Glomerular endothelial cell (primary cell): ENCODE data around the gene RPTOR. TPM values are rescaled to one million over a fixed set of nuclear protein-coding genes. Genes with fewer than 3 reads are reported as not detected.

Experiments used
- DNase-seq: peaks from one replicate; pipeline ENCODE4 v3.0.0-alpha.2; 2011; ENCODE audit warnings: low read depth, low spot score; ENCODE audit errors: extremely low read depth
- total RNA-seq: library from RNA; depleted of rRNA; stranded (reverse); fragments of >200 nt; gene quantifications from 2 replicates; pipeline ENCODE4 v1.2.3, GENCODE V29; 2015

RPTOR gene
- total RNA-seq, 1 donor from 2014 or later = 37.5 TPM

DNA sequence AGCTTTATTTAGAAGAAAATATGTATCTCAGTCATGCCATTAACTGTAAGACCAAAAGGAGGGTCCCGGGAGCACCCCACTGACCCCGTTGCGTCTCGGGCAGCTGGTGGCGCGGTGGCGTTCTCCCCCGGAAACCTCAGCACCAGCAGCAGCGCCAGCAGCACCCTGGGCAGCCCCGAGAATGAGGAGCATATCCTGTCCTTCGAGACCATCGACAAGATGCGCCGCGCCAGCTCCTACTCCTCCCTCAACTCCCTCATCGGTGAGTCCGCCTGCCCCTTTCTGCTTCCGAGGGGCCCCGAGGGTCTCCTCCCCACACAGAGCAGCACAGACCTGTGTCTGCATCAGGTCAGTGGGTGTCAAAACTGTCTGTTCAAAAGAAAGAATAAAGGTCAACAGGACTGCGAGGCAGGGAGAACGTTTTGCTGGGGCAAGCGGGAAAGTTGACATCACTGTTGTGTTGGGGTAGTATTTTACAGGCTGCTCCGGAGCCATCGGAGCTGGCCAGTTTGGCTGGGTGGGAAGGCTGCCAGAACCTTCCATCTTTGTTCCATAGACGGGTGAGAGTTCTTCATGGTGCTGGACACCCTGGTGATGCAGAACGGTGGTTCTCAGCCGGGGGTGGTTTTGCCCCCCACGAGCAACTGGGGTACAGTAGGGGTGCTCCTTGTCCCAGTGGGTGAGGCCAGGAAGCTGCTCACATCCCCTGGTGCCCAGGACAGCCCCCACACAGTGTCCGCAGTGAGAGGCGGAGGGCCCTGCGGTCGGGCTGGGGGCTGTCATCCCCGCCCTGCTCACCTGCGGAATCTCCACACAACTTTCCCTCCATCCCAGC is 349.2 kb downstream of the RPTOR start:
- no peak for DNase-seq

DNA sequence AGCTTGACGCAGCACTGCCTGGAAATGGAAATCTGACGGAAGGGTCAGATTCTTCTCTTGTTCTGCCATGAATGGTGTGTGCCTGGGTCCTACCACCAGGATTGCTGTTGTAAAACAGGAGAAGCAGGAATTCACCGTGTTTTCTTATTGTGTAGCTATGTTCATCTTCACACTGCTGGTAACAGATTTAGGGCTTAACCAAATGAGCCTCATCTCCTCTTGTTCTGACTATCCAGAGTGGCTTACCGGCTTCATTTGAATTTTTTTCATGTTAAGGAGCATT is 349.7 kb downstream of the RPTOR start:
- DNase-seq = no peak

DNA sequence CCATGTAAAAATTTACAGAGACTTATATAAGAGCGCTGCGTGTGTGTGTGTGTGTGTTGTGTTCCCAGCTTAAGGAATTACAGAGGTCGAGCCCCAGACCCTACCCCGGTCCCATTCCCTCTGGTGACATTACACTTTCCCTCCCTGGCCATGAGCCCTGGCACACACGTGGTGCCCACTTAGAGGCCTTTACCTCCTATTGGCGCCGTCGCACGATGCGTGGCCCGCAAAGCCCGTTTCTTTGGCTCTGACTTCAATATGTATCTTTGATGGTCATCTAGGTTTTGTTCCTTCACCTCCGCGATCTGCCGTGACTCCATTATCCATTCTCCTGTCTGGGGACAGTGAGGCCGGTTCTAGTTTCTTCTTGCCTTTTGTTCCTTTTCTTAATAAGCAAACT is 350.1 kb downstream of the RPTOR start:
- DNase-seq = no peak

DNA sequence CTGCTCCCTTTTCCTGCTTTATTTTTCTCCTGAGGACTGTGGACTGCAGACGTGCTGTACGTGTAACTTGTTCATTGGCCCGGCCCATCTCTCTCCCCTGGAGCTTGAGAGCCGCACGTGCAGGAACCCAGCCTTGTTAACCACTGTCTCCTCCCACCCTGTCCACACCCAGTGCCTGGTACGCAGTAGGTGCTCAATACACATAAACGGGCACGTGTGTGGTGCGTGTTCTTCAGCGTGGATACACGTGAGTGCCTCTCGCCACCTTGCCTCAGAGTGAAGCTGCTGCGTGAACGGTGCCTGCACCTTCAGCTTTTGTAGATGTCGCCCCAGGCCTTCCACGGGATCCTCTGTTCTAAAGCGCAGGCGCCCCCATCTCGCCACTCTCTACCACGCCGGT is 350.7 kb downstream of the RPTOR start:
- no peak for DNase-seq

DNA sequence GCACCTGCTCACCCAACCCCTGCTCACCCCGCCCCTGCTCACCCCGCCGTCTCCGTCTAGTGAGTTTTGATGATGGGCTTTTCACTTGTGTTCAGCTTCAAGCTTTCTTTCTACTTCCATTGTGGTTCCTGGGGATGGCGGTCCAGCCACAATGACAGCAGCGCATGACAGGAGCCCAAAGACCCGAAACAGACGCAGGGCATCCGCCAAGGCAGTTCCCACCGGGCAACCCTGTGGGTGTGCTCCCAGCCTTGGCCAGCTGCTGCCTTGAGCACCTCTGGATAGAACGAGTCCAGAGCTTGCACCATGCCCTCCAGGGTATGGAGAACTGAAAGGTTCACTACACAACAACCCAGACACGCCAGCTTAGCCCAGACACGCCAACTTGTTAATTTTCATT is 354.1 kb downstream of the RPTOR start:
- no peak for DNase-seq

DNA sequence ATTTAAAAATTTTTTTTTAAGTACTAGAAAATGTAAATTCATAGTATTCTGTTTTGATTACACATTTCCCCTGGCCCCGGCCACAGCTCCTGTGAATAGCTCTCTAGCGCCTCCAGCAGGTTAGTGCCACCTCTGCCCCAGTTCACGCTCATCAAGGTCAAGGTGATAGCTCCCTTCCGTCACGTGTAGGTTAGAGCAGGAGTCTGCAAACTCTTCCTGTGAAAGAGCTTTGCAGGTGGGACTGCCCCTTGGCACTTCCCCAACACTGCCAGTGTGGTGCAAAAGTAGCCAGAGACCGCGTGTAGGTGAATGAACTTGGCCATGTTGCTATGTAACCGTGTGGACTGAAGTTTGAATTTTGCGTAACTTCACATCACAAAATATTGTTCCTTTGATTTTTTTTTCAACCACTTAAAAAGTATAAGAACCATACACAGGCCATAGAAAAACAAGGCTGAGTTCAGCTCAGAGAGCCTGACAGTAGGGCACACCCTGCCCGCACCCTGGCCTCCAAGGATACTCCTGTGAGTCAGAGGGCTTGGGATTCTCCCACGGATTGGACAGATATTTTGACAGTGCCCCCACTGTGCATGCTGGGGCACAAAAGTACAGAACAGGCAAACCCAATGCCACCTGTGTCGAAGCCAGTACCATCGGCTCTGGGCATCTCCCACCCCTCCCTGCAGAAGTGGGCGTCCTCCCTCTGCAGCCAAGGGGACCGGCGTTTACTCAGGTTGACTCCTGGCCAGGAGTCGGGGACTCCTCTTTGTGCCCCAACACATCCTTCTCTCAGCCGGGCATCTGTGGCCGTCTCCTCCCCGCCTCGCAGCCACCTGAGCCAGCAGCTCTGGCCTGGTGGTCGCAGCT is 355.0 kb downstream of the RPTOR start:
- no peak for DNase-seq

DNA sequence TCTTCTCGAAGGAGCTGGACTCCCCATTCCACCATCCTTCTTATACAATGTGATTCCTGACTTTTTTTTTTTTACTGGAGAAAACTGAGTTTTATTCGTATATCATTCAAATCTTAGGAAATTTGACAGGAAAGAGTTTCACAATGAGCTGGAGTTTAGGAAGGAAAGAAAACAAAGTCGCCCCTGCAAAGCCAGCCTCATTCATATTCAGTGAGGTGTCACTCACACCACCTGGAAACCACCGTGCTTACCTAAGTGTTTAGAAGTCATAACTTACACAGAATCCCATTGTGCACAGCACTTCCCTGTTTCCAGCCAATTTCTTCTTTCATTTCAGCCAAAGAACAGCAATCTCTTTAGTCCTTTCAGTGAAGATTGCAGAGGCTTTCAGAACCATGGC is 356.7 kb downstream of the RPTOR start:
- no peak for DNase-seq

DNA sequence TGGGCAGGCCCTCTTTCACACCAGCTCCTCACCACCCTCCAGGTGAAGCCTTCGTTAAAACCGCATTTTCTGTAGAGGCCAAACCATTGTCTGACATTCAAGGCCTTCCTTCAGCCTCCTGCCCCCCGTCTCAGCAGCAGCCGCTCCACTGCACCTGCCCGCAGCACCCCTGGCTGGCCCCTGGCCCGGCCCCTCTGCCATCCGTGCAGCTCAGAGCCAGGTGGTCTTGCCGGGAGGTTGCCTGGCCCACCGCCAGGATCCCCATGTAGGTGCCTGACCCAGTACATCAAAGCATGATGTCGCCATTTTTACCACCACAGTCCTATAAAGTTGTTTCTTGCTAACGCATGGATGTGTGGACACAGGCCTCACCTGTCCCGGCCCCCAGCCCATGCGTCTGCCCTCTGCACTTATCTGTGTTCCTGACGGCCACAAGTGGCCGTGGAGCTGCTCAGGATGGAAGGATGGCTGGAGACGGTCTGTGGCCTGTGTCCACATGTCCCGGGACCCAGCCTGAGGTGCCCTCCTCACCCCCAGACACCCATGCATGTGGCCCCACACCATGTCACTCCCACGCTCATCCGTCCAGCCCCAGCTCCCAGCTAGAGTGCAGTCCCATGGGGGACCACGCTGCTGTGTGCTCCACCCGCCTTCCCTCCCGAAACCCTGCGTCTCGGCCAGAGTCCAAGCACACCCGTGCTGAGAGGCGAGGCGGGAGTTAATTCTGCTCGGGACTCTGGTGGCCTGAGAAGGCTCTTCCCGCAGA is 357.7 kb downstream of the RPTOR start:
- DNase-seq = no peak

DNA sequence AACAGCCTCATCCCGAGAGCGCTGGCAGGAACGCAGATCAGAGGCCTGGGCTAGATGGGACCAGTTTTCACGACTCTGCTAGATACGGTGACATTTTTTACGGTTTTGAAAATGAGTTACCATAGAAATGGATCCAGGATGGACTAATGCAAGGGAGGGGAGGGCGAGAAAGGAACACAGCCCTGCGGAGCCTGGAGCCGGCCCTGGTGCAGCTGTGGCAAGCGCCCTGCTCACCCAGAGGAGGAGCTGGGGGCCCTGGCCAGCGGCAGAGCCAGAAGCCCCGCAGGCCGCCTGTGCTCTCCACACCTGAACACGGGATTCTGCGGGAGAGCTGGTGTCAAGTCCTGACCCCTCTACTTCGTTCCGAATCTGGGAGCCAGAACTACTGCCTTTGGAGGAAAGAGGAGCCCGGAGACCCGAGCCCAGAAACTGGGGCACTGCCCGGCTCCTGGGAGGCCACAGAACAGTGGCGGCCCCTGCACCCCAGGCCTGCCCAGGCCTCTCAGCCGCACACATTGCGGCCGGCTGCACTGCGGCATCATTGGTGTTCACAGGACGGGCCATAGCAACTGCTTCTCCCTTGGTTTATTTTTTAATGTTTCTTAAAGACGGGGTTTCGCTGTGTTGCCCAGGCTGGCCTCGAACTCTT is 358.4 kb downstream of the RPTOR start:
- DNase-seq = no peak

DNA sequence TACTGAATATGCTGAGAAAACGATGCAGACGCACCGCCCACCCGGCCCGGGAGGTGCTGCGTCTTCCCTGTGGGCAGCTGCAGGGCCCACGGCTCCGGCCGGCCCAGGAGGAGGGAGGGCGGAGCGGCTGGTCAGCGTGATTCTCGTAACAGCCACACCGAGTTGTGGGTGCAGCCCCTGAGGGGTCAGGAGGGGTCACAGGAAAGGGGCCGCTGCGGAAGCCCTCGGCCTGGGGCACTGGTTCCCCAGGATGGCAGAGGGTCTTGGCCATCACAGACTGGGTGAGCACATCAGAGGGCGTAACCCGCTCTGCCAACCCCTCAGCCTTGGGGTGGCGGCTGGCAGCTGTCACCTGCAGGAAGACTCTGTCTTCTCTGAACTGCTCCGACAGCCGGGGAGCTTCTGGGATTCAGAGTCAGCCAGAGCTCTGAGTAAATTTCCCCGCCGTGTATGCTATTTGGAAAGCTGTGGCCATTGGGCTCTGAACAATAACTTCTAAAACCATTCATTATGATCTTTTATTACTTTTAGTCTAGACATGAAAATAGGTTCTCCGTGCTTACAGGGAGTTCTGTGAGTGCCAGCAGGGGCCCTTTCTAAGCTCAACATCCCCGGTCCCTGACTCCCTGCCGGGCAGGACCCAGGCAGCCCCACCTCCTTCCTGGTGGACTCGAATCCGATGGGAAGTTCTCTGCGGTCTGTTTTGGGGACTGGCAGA is 359.6 kb downstream of the RPTOR start:
- no peak for DNase-seq

DNA sequence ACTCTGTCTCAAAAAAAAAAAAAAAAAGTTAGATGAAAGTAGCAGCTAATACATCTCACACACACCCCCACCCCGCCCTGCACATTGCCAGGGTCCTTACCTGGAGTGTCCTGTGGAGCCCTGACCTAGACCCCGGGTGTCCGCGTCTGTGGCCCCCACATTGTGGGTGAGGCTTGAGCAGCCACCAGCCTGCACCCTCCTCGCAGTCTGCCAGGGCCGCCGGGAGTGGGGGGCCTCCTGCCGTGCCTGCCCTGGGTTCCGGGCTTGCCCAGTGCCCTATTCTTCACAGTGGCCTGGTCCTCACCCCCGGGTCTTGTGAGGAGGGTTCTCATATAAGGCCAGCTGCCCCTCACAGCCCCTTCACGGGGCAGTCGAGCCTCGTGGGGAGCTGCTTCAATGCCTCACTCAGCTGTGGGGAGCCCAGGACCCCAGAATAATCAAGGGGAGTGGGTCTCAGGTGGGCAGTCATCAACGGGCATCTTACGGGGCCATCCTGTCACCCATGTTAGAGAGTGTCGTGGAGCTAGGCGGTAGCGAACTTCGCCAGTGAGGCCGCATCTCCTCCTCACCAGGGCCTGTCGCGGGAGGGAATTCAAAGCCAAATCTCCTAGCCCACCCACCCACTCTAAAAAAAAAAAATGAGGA is 361.1 kb downstream of the RPTOR start:
- DNase-seq = no peak

DNA sequence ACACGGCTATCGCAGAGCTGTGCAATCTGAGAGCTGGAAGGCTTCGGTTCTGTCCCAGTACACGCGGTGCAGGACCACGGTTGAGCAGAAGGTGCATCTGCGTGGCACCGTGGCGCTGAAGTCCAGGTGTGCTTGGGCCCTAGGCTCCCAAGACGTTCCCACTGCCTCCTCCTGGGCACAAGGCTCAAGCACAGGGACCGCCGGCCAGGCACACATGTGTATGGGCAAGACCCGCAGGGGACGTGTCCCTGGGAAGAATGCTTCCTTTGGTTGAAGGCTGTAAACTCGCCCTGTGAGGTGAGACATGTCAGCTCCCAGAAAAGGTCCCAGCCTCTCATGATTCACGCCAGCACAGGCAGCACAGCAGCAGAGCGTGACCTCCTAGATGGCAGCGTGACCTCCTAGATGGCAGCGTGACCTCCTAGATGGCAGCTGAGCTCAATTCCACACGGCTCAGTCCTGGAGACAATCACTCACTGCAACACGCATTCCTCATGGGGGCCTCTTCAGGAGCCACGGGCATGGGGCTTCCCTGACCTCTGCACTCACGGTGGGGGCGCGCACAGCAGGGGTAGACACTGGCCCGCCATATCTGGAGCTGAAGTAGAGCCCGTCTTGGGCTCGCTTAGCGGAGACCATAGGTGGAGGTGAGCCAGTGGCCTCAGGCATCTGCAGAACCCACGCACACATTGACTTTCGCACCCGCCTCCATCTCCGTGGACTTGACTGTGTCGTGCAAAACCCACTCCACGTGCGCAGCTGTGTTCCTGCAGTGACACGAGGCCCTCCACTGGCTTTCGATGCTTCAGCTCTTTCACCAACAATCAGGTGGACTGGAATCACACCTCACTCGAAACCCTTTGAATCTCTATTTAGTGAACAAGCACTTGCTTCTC is 362.0 kb downstream of the RPTOR start:
- DNase-seq = no peak

DNA sequence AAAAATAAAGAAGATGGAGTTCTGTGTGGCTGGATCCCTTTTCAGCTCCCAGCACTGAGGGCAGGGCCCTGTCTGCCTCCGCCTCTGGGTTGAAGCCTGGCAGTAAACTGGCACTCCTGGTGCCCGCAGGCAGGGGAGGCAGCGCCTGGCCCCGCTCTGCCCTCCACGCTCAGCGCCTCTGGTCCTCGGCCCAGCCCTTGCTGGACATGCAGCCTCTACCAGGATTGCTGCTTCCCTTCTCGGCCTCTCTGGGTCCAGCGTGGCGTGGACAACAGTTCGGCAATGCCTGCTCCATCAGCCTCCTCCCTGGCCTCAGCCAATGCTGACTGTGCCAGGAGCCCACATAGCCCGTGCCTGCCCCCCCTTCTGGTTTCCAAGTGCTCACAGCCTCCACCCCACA is 362.6 kb downstream of the RPTOR start:
- no peak for DNase-seq

DNA sequence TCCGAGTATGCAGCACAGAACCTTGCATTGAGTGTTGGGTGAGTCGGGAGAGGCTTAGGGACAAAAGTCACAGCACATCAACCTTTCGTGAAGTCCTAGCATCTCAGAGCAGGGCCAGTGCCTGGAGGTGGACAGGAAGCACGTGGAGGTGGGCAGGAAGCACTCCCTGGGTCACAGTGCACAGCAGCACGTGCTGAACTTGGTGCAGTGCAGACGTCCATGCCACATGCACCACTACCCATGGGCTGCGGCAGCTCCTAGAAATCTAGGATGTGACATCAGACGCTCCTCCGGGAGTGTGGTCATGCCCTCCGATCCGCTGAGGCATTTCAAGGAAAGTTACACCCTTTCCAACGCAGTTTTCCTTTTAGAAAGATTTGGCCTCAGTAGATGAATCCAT is 363.6 kb downstream of the RPTOR start:
- DNase-seq = no peak

DNA sequence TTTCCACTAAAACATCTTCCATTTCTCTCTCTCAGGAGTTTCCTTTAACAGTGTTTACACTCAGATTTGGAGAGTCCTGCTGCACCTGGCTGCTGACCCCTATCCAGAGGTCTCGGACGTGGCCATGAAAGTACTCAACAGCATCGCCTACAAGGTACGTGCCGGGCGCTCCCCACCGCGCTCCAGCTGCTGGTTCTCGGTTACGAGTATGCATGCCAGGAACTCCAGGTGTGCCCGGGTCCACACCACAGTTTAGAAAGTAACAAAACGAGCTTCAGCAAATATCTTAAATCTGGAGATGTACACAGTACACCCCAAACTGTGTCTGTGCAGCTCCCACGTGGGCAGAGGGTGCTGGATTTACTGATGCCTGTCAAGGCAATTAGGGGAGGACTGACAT is 364.1 kb downstream of the RPTOR start:
- no peak for DNase-seq

DNA sequence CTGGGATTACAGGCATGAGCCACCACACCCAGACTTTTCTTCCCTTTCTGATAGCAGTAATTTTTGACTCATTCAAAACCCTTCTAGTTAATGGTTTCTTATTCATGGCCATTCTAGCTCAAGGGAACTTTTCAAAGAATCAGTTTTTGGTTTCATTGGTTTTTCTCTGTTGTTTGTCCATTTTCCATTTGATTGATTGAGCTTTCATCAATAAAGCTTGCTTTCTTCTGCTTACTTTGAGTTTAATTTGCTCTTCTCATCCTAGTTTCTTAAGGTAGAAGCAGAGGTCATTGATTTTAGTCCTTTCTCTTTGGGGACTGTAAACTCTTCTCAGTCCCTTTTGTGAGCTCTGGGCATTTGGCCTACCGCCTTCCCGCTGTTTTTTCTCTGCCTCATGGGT is 365.0 kb downstream of the RPTOR start:
- DNase-seq = no peak

DNA sequence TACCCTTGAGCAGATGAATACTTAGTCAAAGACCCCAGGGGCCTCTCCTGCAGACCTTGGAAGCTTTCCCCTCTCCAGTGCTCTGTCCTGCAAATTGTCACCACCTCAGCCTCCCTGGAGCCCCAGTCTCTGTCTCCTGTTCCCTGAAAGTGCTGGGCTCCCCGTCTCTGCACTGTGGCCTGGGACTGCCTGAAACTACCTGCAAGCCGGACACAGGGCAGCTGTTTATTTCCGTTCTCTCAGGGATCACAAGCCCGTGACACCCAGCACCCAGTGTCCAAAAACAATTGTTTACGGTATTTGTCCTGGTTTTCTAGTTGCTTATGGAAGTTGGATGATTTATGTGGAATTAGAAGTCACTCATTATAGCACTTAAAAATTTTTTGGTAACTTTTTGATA is 365.4 kb downstream of the RPTOR start:
- DNase-seq = no peak

DNA sequence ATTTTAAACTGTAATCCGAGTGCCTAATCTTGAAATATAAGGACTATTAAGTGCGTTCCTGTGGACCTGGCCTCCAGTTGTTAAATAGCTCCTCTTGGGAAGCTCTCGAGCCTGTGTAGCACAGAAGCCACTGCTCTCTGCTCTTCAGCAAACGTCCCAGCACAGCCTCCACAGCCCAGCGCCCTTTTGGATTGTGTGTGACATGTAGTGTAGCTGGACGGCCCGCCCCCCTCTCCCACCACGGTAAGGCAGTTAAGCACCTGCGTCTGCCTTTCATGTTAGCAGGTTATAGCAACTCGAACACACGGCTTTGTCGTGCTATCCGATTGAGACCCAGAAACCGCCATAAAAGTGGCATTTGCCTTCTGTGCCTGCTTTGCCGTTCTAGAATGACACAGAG is 367.8 kb downstream of the RPTOR start:
- DNase-seq = no peak
